GM21528 (cell line): Measurements from ENCODE around the gene CTNNA3.
"Not testable (repeated sequence)": the region's sequence is repeated elsewhere in the genome, so short reads cannot be mapped to it uniquely, and the experiment has no call there.

Experiments used
- ATAC-seq: cut with Tn5 transposase; IDR thresholded peaks from one replicate; pipeline ENCODE4 v1.9.1; 2021; ENCODE audit warnings: mild to moderate bottlenecking, moderate library complexity; ENCODE audit not compliant: unreplicated experiment, low FRiP score

CTNNA3 gene

GRCh38 chr10:67261300-67261797, 434.6 kb downstream of the CTNNA3 start:
- no peak for ATAC-seq

DNA sequence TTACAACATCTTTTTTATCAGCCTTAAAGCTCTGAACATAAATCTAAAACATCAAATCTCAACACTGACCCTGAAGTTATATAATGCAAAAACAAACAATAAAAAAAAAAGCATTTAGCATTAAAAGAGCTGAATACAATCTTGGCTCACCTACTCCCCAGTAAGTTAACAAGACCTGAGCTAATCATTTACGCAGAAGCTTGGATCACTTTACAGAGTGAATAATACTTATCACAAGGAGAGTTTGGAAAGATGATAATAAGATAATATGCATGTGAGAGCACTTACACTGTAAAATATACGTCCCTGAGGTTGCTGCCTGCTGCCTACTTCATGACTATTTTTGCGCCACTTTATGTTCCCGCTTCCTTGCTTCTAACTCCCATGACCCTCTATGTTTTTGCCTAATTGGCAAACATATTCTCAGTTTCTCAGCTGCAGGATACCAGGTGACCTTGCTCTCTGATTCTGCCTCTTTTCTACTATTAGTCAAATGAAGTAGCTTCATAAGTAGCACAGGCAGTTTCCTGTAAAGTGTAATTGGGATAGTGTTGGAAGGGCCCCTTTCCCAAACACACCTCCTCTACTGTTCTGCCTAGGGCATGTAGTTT, 436.6 kb downstream of the CTNNA3 start:
- no peak for ATAC-seq

- ATAC-seq = no peak
Measured at GRCh38 chr10:67257427-67258144, 438.4 kb downstream of the CTNNA3 start.

GRCh38 chr10:67257018-67257417, 439.0 kb downstream of the CTNNA3 start:
- ATAC-seq = no peak

DNA sequence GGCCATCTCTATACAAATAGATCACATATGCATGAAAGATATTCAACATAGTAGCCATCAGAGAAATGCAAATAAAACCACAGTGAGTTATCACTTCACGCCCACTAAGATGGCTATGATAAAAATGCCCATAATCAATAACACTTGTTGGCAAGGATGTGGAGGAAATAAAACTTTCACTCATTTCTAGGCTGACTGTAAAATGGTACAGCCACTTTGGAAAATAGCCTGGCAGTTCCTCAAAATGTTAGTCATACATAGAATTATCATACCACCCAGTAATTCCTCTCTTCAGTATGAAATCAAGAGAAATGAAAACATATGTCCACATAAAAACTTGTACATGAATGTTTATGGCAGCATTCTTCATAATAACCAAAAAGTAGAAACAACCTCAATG, 445.3 kb downstream of the CTNNA3 start:
- ATAC-seq = no peak

DNA sequence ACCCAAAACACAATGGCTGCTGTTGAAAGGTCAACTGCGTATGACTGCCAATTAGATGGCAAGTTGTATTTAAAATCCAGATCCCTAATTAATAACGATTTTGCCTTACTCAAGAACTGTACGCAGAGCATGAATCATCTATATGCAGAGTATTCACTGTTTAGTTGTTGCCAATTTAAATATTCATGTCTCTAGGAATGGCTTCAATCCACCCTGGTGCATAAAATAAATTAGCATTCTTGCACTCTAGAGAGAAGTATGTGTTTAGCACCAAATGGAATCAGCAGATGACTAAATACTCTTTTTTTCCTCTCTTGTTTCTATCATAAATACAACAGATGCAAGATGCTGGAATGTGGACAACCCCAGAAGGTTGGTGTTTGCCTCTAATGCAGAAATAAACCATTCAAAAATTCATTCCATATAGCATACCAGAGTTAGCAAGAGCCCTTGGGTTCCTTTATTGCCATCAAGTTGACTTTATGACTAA, 449.9 kb downstream of the CTNNA3 start:
- no peak for ATAC-seq

DNA sequence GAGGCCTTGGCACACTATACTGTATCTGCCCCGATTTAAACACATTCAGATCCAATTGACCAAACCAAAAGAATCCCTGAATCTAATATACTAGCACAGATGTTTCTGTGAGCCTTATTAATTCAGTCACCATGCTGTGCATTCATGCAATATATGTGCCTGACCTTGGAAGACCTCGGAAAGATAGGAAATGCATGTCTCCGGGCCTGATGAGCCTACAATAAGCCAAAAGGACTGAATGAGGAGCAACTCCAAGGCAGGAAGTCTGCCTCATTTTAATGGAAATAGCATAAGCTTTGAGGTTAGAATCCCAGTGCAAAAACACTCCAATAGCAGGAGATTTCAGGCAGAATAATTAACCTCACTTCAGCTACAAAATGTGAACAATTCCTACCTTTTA, 453.5 kb downstream of the CTNNA3 start:
- ATAC-seq = no peak

DNA sequence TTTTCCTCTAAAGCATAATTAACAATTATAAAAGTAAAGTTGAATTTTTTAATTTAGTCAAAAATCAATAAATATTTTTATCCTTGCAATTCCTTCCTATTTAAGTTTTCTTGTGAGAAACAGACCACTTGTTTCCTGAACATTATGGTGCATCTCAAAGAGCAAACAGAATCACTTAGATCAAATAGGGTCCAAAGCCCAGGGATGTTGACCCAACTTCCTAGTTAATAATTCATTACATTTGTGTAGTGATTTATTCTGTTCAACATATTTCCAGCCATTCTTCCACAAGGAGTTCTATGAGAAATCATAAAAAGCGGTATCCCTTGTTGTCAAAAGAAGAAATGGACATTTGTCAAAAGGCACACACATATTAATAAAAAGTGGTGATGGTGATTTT, 454.5 kb downstream of the CTNNA3 start:
- no peak for ATAC-seq

DNA sequence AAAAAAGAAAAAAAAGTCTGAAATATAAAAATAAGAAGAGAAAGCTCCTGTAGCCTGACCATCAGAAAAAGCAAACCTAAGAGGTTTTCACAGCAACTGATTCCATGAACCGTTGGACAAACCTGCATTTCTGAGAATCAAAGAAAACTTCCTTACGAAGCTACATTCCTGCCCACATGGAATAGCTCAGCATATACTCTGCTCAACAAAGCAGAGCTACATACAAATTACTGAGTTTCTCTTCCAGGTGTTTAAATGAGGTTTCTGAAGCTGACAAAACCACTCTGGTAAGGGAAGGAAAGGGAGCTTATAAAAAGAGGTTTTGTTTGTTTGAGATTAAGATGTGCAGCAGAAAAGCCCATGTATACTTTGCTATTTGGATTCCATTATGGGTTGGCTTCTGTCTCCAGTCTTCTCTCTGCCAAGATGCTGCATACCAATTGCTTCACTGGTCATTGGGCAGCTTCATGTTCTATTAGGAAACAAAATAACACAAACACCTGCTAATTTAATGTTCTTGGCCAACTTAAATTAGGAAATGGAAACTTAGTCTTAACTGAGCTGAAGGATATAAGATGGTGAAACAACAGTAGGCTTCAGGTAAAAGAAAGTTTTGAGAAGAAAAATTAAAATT, 456.0 kb downstream of the CTNNA3 start:
- no peak for ATAC-seq

DNA sequence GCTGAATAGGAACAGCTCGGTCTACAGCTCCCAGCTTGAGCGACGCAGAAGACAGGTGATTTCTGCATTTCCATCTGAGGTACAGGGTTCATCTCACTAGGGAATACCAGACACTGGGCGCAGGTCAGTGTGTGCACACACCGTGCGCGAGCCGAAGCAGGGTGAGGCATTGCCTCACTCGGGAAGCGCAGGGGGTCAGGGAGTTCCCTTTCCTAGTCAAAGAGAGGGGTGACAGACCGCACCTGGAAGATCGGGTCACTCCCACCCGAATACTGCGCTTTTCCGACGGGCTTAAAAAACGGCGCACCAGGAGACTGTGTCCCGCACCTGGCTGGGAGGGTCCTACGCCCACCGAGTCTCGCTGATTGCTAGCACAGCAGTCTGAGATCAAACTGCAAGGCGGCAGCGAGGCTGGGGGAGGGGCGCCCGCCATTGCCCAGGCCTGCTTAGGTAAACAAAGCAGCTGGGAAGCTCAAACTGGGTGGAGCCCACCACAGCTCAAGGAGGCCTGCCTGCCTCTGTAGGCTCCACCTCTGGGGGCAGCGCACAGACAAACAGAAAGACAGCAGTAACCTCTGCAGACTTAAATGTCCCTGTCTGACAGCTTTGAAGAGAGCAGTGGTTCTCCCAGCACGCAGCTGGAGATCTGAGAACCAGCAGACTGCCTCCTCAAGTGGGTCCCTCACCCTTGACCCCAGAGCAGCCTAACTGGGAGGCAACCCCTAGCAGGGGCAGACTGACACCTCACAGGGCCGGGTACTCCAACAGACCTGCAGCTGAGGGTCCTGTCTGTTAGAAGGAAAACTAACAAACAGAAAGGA, 465.1 kb downstream of the CTNNA3 start:
- ATAC-seq = not testable (repeated sequence)

- ATAC-seq = no peak
Measured at GRCh38 chr10:67225226-67225625, 470.8 kb downstream of the CTNNA3 start.

DNA sequence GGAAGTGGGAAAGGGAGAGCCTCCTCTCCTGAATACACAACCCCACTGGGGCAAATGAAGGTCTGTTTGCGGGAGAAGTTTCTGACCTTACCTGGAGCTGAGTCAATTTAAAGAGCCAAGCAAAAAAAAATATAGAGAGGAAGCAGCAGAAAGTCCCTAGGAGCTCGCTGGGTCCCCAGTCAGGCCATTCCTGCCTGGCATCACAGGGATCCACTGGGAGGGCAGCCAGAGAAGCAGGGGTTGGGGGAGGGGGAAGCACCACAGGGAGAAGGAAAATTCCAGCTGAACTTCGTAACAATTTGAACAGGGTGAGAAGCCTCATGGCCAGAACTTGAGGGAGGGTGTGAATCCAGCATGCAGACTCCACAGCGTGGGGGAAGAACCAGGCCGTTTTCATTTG, 471.4 kb downstream of the CTNNA3 start:
- no peak for ATAC-seq

- ATAC-seq = no peak
Measured at GRCh38 chr10:67222934-67223333, 473.1 kb downstream of the CTNNA3 start.

DNA sequence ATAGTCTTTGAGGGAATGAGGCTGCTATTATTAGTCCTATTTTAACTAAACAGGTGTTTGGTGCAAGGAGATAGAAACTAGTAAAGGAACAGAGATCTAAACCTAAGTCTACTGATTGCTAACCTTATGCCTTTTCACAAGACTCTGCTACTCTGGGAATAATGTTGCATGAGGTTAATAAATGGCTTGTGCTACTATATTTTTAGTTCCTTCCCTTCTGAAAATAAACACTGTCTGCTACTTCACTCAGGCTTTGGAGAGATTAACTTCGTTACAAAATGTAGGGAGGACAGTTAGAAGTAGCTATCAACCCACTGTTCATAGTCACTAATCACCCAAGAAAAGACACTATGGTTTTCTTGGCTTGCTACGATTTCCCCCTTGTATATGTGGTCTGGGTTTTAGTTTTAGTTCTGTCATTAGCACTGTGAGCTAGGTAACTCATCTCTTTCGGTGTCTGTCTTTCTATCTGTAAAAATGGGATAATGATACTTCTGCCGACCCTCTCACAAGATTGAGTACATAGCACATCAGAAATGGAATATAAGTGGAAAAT, 474.0 kb downstream of the CTNNA3 start:
- no peak for ATAC-seq

- no peak for ATAC-seq
Measured at GRCh38 chr10:67211680-67212079, 484.3 kb downstream of the CTNNA3 start.

GRCh38 chr10:67207923-67208322, 488.1 kb downstream of the CTNNA3 start:
- ATAC-seq = not testable (repeated sequence)

GRCh38 chr10:67200913-67201564, 495.0 kb downstream of the CTNNA3 start:
- ATAC-seq = no peak

DNA sequence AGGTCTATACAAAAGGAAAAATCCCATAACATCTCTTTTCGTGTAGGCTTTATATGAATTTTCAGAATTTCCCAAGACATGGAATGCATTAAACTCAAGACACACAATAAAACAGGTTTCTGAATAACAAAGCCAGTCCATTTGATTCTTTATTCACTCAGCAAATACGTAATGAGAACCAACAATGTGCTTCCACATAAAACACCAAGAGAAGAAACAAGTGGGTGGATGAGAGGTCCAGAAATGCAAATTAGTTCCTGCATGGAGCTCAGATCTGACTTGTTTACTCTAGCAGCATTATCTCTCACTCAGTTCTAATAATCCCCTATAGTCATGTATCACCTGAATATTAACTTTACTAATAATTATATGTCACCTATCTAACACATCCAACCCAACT, 520.6 kb downstream of the CTNNA3 start:
- ATAC-seq = no peak

DNA sequence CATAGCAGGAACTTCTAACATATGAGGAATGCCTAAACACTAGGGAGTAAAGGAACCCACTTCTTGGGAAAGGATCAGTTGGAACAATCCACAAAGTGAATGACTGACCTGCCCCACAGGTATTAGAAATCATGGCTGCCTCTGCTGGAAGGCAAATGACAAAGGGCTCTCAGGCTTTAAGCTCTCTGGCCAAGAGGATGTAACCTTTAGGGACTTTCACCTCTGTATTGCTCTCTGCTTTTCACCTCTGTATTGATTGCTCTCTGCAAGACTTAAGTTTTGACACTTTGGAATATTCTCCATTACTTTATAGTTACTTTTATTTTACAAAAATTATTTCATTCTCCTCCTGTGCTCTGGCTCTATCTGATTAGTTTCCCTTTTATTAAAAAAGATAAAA, 522.2 kb downstream of the CTNNA3 start:
- ATAC-seq = no peak

DNA sequence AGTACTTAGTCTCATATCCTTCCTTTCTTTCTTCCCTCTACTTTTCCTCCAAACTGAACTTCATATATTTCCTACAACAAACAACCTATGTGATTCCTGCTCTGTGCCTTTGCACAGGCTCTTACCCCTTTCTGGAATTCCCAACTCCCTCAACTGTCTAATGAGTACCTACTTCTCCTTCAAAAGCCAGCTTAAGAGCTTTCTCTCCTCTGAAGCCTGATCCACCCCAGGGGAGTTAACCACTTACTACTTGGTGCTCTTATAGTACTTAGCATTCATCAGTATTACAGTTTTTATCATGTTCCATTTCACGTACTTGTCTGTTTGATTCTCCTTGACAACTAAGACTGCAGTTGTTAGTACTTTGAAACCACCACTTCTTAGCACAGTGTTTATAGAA, 524.0 kb downstream of the CTNNA3 start:
- no peak for ATAC-seq
